PC-9 (cell line): ENCODE data around the gene ALK. TPM values are rescaled to one million over a fixed set of nuclear protein-coding genes. Genes with fewer than 3 reads are reported as not detected.

ENCODE experiments used
- BruUV-seq: library from RNA; stranded (reverse); fragments of 400-500 nt; replicated peaks from 2 replicates; lab custom pipeline; 2021; lab: Mats Ljungman, UMichigan
- CTCF ChIA-PET: fragments of 300-600 bp; sonication (Branson Sonifier 250); formaldehyde crosslinking; loops from one replicate; lab custom pipeline; 2022; ENCODE audit warnings: antibody characterized with exemption; lab: Charles Lee
- POLR2A ChIA-PET: fragments of 300-600 bp; sonication (Branson Sonifier 250); formaldehyde crosslinking; loops from one replicate; lab custom pipeline; 2022; ENCODE audit warnings: antibody characterized with exemption; ENCODE audit not compliant: unreplicated experiment; lab: Charles Lee
- DNase-seq, 2 experiments: peaks; one replicate each; pipeline versions ENCODE4 v3.0.0 to v3.0.0-alpha.2; 2015 to 2022; ENCODE audit warnings: mixed read lengths in 1 of 2
- H2AFZ ChIP-seq: fragments of 200-600 bp; sonication (generic); 2 replicates; pipeline ENCODE4 v1.8.1; 2017; ENCODE audit warnings: antibody characterized with exemption
- H3F3A ChIP-seq: fragments of 200-600 bp; sonication (generic); 2 replicates; pipeline ENCODE4 v1.8.1; 2017; ENCODE audit warnings: antibody characterized with exemption, mild to moderate bottlenecking, low read depth; ENCODE audit not compliant: insufficient read depth
- H3K27ac ChIP-seq: fragments of 200-600 bp; sonication (generic); 2 replicates; pipeline ENCODE4 v1.6.1; 2016; ENCODE audit warnings: mixed run types
- H3K27me3 ChIP-seq: fragments of 200-600 bp; sonication (generic); 2 replicates; pipeline ENCODE4 v1.6.1; 2016; ENCODE audit warnings: low read depth, mixed run types; ENCODE audit not compliant: insufficient read depth
- H3K36me3 ChIP-seq: fragments of 200-600 bp; sonication (generic); 2 replicates; pipeline ENCODE4 v1.6.1; 2016; ENCODE audit warnings: low read depth, mixed run types
- H3K4me1 ChIP-seq: fragments of 200-600 bp; sonication (generic); replicated peaks from 2 replicates; pipeline ENCODE4 v1.6.1; 2016; ENCODE audit warnings: mixed run types; ENCODE audit not compliant: insufficient read depth
- H3K4me2 ChIP-seq: fragments of 200-600 bp; sonication (generic); 2 replicates; pipeline ENCODE4 v1.6.1; 2017; ENCODE audit warnings: mixed run types
- H3K4me3 ChIP-seq: fragments of 200-600 bp; sonication (generic); 2 replicates; pipeline ENCODE4 v1.6.1; 2016; ENCODE audit warnings: mixed run types
- H3K79me2 ChIP-seq: fragments of 200-600 bp; sonication (generic); 2 replicates; pipeline ENCODE4 v1.6.1; 2017; ENCODE audit warnings: low read depth, mixed run types
- H3K9me2 ChIP-seq: fragments of 200-600 bp; sonication (generic); 2 replicates; pipeline ENCODE4 v1.8.1; 2017; ENCODE audit warnings: mild to moderate bottlenecking; ENCODE audit not compliant: insufficient read depth
- H3K9me3 ChIP-seq: fragments of 200-600 bp; sonication (generic); 2 replicates; pipeline ENCODE4 v1.8.1; 2016; ENCODE audit warnings: low read depth; ENCODE audit not compliant: insufficient read depth
- H4K20me1 ChIP-seq: fragments of 200-600 bp; sonication (generic); 2 replicates; pipeline ENCODE4 v1.8.1; 2017; ENCODE audit not compliant: insufficient read depth
- CTCF ChIP-seq: fragments of 200-600 bp; sonication (generic); conservative IDR thresholded peaks from 2 replicates; pipeline ENCODE4 v1.6.1; 2017; ENCODE audit warnings: mixed run types, antibody characterized with exemption, mild to moderate bottlenecking, moderate library complexity
- EZH2 ChIP-seq: fragments of 200-600 bp; sonication (generic); IDR thresholded peaks from 2 replicates; pipeline ENCODE4 v1.8.0; 2017; ENCODE audit warnings: antibody characterized with exemption, low read depth
- intact Hi-C: fragments of 100-400 bp; cut with micrococcal nuclease; formaldehyde crosslinking; loops from one replicate; pipeline ENCODE4 v1.10.0; 2022; ENCODE audit not compliant: unreplicated experiment
- total RNA-seq: library from RNA; stranded (reverse); gene quantifications from 2 replicates; pipeline ENCODE4 v1.2.3, GENCODE V29; 2021

Gene ALK
- total RNA-seq, 1 experiment from 2014 or later, result not detected

GRCh38 chr2:29922605-29923004 is 1.2 kb upstream of the ALK start:
- Histone ChIP-seq H3K27me3 (peaks cover 19% of the 10 kb centered on the region), H3K9me2 (no peaks in the 10 kb centered on the region), H2AFZ (no peak overlapping the region), H3K4me3 (no peak overlapping the region), H4K20me1 (no peaks in the 10 kb centered on the region), H3K36me3 (no peaks in the 10 kb centered on the region), H3K79me2 (no peaks in the 10 kb centered on the region), H3K4me1 (no peaks in the 10 kb centered on the region), H3K9me3 (no peaks in the 10 kb centered on the region), H3K27ac (no peak overlapping the region), H3K4me2 (no peak overlapping the region), H3F3A (no peaks in the 10 kb centered on the region)
- no peak for DNase-seq
- POLR2A ChIA-PET, result no interaction called here
- no peak for TF ChIP-seq EZH2
- intact Hi-C loops, result loop anchor here (1.0 to 2.0 kb wide), 3 partner anchors 104 to 193 kb away; no protein-coding TSS in a partner anchor
- no TSS peak for BruUV-seq
- CTCF ChIA-PET, result interaction anchor here (1.4 kb wide), 1 partner anchor 150 kb away, joined by 3 read pairs; no protein-coding TSS in a partner anchor

GRCh38 chr2:29920631-29921559 is 491 bp downstream of the ALK start:
- no TSS peak for BruUV-seq
- H3K9me3 ChIP-seq, result no peaks in the 10 kb centered on the region
- H3K36me3 ChIP-seq, result no peaks in the 10 kb centered on the region
- intact Hi-C loops, result no loop called here
- H3K4me1 ChIP-seq, result no peaks in the 10 kb centered on the region
- TF ChIP-seq CTCF (no peak), EZH2 (no peak)
- POLR2A ChIA-PET, result no interaction called here
- no peaks in the 10 kb centered on the region for H4K20me1 ChIP-seq
- DNase-seq, result no peak
- no peaks in the 10 kb centered on the region for H3K9me2 ChIP-seq
- CTCF ChIA-PET, result interaction anchor here (0.6 kb wide), 1 partner anchor 87 kb away, joined by 8 read pairs; no protein-coding TSS in a partner anchor
- no peak overlapping the region for H2AFZ ChIP-seq
- H3K4me3 ChIP-seq, result no peak overlapping the region
- H3K27me3 ChIP-seq, result peaks cover 19% of the 10 kb centered on the region
- H3F3A ChIP-seq, result no peaks in the 10 kb centered on the region
- no peak overlapping the region for H3K4me2 ChIP-seq
- H3K79me2 ChIP-seq, result no peaks in the 10 kb centered on the region
- no peak overlapping the region for H3K27ac ChIP-seq

GRCh38 chr2:29920130-29920577 is 1.2 kb downstream of the ALK start:
- no TSS peak for BruUV-seq
- H3F3A ChIP-seq, result no peaks in the 10 kb centered on the region
- H3K4me2 ChIP-seq, result no peak overlapping the region
- DNase-seq, result no peak
- no peaks in the 10 kb centered on the region for H4K20me1 ChIP-seq
- TF ChIP-seq EZH2, result no peak
- no peak for TF ChIP-seq CTCF
- no peaks in the 10 kb centered on the region for H3K4me1 ChIP-seq
- CTCF ChIA-PET, result no interaction called here
- no peaks in the 10 kb centered on the region for H3K79me2 ChIP-seq
- H3K4me3 ChIP-seq, result no peak overlapping the region
- intact Hi-C loops, result no loop called here
- no peaks in the 10 kb centered on the region for H3K9me3 ChIP-seq
- H3K27ac ChIP-seq, result no peak overlapping the region
- H2AFZ ChIP-seq, result no peak overlapping the region
- H3K9me2 ChIP-seq, result no peaks in the 10 kb centered on the region
- H3K27me3 ChIP-seq, result peaks cover 18% of the 10 kb centered on the region
- POLR2A ChIA-PET, result no interaction called here
- no peaks in the 10 kb centered on the region for H3K36me3 ChIP-seq
